K562 (cell line): ENCODE results near the gene RFC2. TPM values are rescaled to one million over a fixed set of nuclear protein-coding genes. Genes with fewer than 3 reads are reported as not detected.
A peak's percentile ranks its signal among the peaks of the same experiment; 100 is the strongest.

Experiments used
- ATAC-seq: fragments of 200-7000 bp; cut with Tn5 transposase; 3 replicates; pipeline ENCODE4 v1.9.1; 2020; ENCODE audit warnings: moderate library complexity
- BruUV-seq: library from RNA; stranded (reverse); fragments of 400-500 nt; replicated peaks from 2 replicates; lab custom pipeline; 2021; lab: Mats Ljungman, UMichigan
- CTCF ChIA-PET: fragments of 300-600 bp; formaldehyde crosslinking; extraction: SDS; loops from one replicate; lab custom pipeline; 2021; ENCODE audit warnings: low intra/inter-chr PET ratio; lab: Yijun Ruan, JAX
- POLR2A ChIA-PET: fragments of 300-600, 350-650 bp; sonication (Branson Sonifier 250); formaldehyde crosslinking; extraction: SDS; loops from one replicate; lab custom pipeline; 2021; ENCODE audit warnings: antibody characterized with exemption, inconsistent platforms; lab: Yijun Ruan, JAX
- DNase-seq, 4 experiments: peaks; one replicate each; pipeline versions ENCODE4 v3.0.0 to v3.0.0-alpha.2; 2011 to 2018; ENCODE audit warnings: low spot score in 3 of 4, mixed read lengths in 3 of 4; ENCODE audit errors: extremely low read depth in 1 of 4
- FAIRE-seq: peaks from 2 replicates; lab custom pipeline; 2011; peaks lifted over from hg19 to GRCh38; lab: Jason Lieb, UNC
- H2AFZ ChIP-seq: 2 replicates; pipeline ENCODE4 v1.6.0; 2011; ENCODE audit warnings: low read depth, low read length, control low read depth, inconsistent platforms
- H3K27ac ChIP-seq: fragments of 200-600 bp; 3 replicates; pipeline ENCODE4 v1.8.0; 2011; ENCODE audit warnings: low read depth, mild to moderate bottlenecking, control low read depth, inconsistent platforms, low read length, moderate library complexity, mixed read lengths; ENCODE audit errors: extremely low read depth
- H3K27me3 ChIP-seq, 2 experiments: fragments of 300-600 bp in 1 of 2; 2 replicates in 1 of 2; 3 replicates in 1 of 2; pipeline versions ENCODE4 v1.6.0 to v1.8.0; 2011; ENCODE audit warnings: inconsistent platforms in 2 of 2, low read length in 2 of 2, mild to moderate bottlenecking in 1 of 2, mixed read lengths in 1 of 2, moderate library complexity in 1 of 2; ENCODE audit not compliant: control insufficient read depth in 2 of 2, insufficient read depth in 2 of 2
- H3K36me3 ChIP-seq: fragments of 300-600 bp; 3 replicates; pipeline ENCODE4 v1.8.0; 2011; ENCODE audit warnings: mild to moderate bottlenecking, low read length, inconsistent platforms; ENCODE audit not compliant: control insufficient read depth, insufficient read depth
- H3K4me1 ChIP-seq, 2 experiments: fragments of 200-600 bp in 1 of 2; replicated peaks in 1 of 2; 2 replicates in 1 of 2; 3 replicates in 1 of 2; pipeline versions ENCODE4 v1.5.1 to v1.8.0; 2011; ENCODE audit warnings: inconsistent platforms in 2 of 2, low read length in 2 of 2, mild to moderate bottlenecking in 1 of 2, mixed read lengths in 1 of 2, moderate library complexity in 1 of 2; ENCODE audit not compliant: control insufficient read depth in 2 of 2, insufficient read depth in 2 of 2
- H3K4me2 ChIP-seq: 2 replicates; pipeline ENCODE4 v1.6.1; 2011; ENCODE audit warnings: low read length, control low read depth, inconsistent platforms, mixed read lengths; ENCODE audit not compliant: insufficient read depth
- H3K4me3 ChIP-seq: fragments of 200-600 bp; sonication (generic), shearing (Covaris generic); 2 replicates; pipeline ENCODE4 v1.5.1; 2016; ENCODE audit warnings: control low read depth, inconsistent platforms
- H3K79me2 ChIP-seq: fragments of 200-600 bp; 3 replicates; pipeline ENCODE4 v1.8.0; 2011; ENCODE audit warnings: low read length, inconsistent platforms; ENCODE audit not compliant: control insufficient read depth, insufficient read depth
- H3K9ac ChIP-seq, 2 experiments: 2 replicates each; pipeline versions ENCODE4 v1.6.0 to v1.6.1; 2011; ENCODE audit warnings: low read depth in 2 of 2, low read length in 2 of 2, control low read depth in 1 of 2, inconsistent platforms in 1 of 2, mild to moderate bottlenecking in 1 of 2, mixed read lengths in 1 of 2; ENCODE audit not compliant: insufficient read depth in 1 of 2
- H3K9me1 ChIP-seq: one replicate; pipeline ENCODE4 v1.6.0; 2011; ENCODE audit warnings: inconsistent platforms, mild to moderate bottlenecking, low read length, moderate library complexity; ENCODE audit not compliant: control insufficient read depth, insufficient read depth
- H3K9me3 ChIP-seq: replicated peaks from 2 replicates; pipeline ENCODE4 v1.5.1; 2011; ENCODE audit warnings: low read depth, low read length, inconsistent platforms; ENCODE audit not compliant: control insufficient read depth, insufficient read depth
- H4K20me1 ChIP-seq: replicated peaks from 2 replicates; pipeline ENCODE4 v1.6.1; 2011; ENCODE audit warnings: low read length, inconsistent platforms, mixed read lengths; ENCODE audit not compliant: control insufficient read depth, insufficient read depth
- ERF ChIP-seq: fragments of 450-650 bp; formaldehyde crosslinking; IDR thresholded peaks from 2 replicates; pipeline ENCODE4 v1.4.0; 2020; ENCODE audit warnings: mild to moderate bottlenecking, mixed read lengths
- ESRRB ChIP-seq: fragments of 250-450 bp; sonication (Bioruptor Pico); IDR thresholded peaks from 2 replicates; pipeline ENCODE4 v1.5.0; 2020; ENCODE audit warnings: mild to moderate bottlenecking, moderate library complexity, borderline replicate concordance
- FOXP1 ChIP-seq: sonication (generic); formaldehyde crosslinking; IDR thresholded peaks from 2 replicates; pipeline ENCODE4 v1.8.0; 2022; ENCODE audit warnings: mild to moderate bottlenecking, missing genetic modification reagents
- FUS ChIP-seq: fragments of 200-400 bp; formaldehyde crosslinking; optimal IDR thresholded peaks from 2 replicates; pipeline ENCODE3; 2017; ENCODE audit warnings: low read depth, low read length
- GTF3C2 ChIP-seq: IDR thresholded peaks from 3 replicates; pipeline ENCODE4 v1.6.1; 2011; ENCODE audit warnings: borderline replicate concordance, mild to moderate bottlenecking, moderate library complexity; ENCODE audit not compliant: insufficient read length; ENCODE audit errors: extremely low read depth
- KDM2B ChIP-seq: fragments of 250-450 bp; sonication (Bioruptor Pico); IDR thresholded peaks from 2 replicates; pipeline ENCODE4 v1.8.0; 2021; ENCODE audit warnings: mild to moderate bottlenecking, moderate library complexity
- MTF1 ChIP-seq: fragments of 250-450 bp; sonication (Bioruptor Pico); IDR thresholded peaks from 2 replicates; pipeline ENCODE4 v1.9.0; 2021; ENCODE audit warnings: moderate library complexity, mild to moderate bottlenecking, inconsistent platforms, borderline replicate concordance
- RAD21 ChIP-seq, 2 experiments: fragments of 250-450 bp in 1 of 2; fragments of 450-650 bp in 1 of 2; sonication (Bioruptor Pico) in 1 of 2; formaldehyde crosslinking in 1 of 2; IDR thresholded peaks in 1 of 2; conservative IDR thresholded peaks in 1 of 2; 2 replicates each; pipeline versions ENCODE4 v1.4.0 to v1.8.0; 2020 to 2022; ENCODE audit warnings: mild to moderate bottlenecking in 2 of 2, moderate library complexity in 1 of 2
- SIN3A ChIP-seq, 2 experiments: fragments of 150-350 bp in 1 of 2; IDR thresholded peaks; 2 replicates each; pipeline ENCODE4 v1.6.1; 2011 to 2016; ENCODE audit warnings: borderline replicate concordance in 2 of 2, low read depth in 2 of 2, low read length in 2 of 2, mild to moderate bottlenecking in 2 of 2, moderate library complexity in 2 of 2; ENCODE audit not compliant: control insufficient read depth in 1 of 2
- SMAD1 ChIP-seq: fragments of 150-350 bp; IDR thresholded peaks from 2 replicates; pipeline ENCODE4 v1.6.1; 2014; ENCODE audit warnings: low read length, low read depth; ENCODE audit not compliant: partially characterized antibody
- THRAP3 ChIP-seq: fragments of 450-650 bp; IDR thresholded peaks from 2 replicates; pipeline ENCODE4 v1.6.1; 2016; ENCODE audit warnings: mild to moderate bottlenecking, inconsistent platforms, borderline replicate concordance
- ZNF184 ChIP-seq: sonication (generic); formaldehyde crosslinking; IDR thresholded peaks from 2 replicates; pipeline ENCODE4 v1.5.0; 2020; ENCODE audit warnings: missing genetic modification reagents
- WGBS: fragments of 100-300 bp; shearing (Covaris generic); methylation state at CpG from one replicate; pipeline ENCODE4 v1.1.6; 2016; ENCODE audit warnings: low coverage, mixed read lengths; ENCODE audit not compliant: insufficient coverage; ENCODE audit errors: missing lambda C conversion rate; 5-methylcytosine and 5-hydroxymethylcytosine counted together
- in situ Hi-C: fragments of 300-500 bp; cut with MboI; formaldehyde crosslinking; loops from 4 replicates; pipeline ENCODE4 v1.15.0; 2018; ENCODE audit warnings: inconsistent platforms, mixed read lengths
- intact Hi-C: fragments of 100-400 bp; cut with micrococcal nuclease; formaldehyde crosslinking; loops from 2 replicates; pipeline ENCODE4 v1.14.2; 2022
- polyA plus RNA-seq, 8 experiments: library from polyadenylated mRNA; depleted of rRNA in 4 of 8; stranded (reverse) in 5 of 8; unstranded in 3 of 8; fragments of >200 nt; fragmentation: Nextera tagmentation in 2 of 8; fragmentation: Illumina TruSeq in 1 of 8; extraction: Ambion mirVana in 2 of 8; extraction: Trizol in 1 of 8; gene quantifications; 2 replicates each; pipeline versions ENCODE4 v1.2.1 to v1.2.3, GENCODE V29; 2011 to 2014; ENCODE audit warnings: inconsistent platforms in 1 of 8, missing spikeins in 1 of 8
- total RNA-seq, 7 experiments: library from RNA; depleted of rRNA in 6 of 7; stranded (reverse); fragments of >200 nt in 6 of 7; fragmentation: Illumina TruSeq in 2 of 7; extraction: Trizol in 2 of 7; gene quantifications; 2 replicates each; pipeline versions ENCODE4 v1.2.1 to v1.2.3, GENCODE V29; 2011 to 2021; ENCODE audit warnings: low replicate concordance in 1 of 7

Gene RFC2
- total and polyA plus RNA-seq, 9 of the 15 experiments (the other 6 are each of a cell fraction or from before 2014, with no cell fraction given) = 32.5 to 161 (median 102) TPM

GRCh38 chr7:74236284-74236683 is 17.9 kb downstream of the RFC2 start:
- Histone ChIP-seq H3K9me1 (no peaks in the 10 kb centered on the region), H3K4me3 (no peak overlapping the region), H3K36me3 (peaks cover 95% of the 10 kb centered on the region), H3K4me2 (no peak overlapping the region), H3K9ac (no peak overlapping the region), H3K27me3 (no peaks in the 10 kb centered on the region), H4K20me1 (peaks cover 20% of the 10 kb centered on the region; the same call in 1 of the 2 replicates), H2AFZ (no peak overlapping the region), H3K4me1 (peaks cover 0 to 9% of the 10 kb centered on the region in 2 experiments; a peak in 4 of 5 replicates), H3K27ac (peak overlapping the region; percentile 23; the same call in 1 of the 3 replicates), H3K79me2 (no peaks in the 10 kb centered on the region), H3K9me3 (no peaks in the 10 kb centered on the region)
- 98% methylated on average over 3 of the region's 3 CpGs for WGBS
- BruUV-seq = no TSS peak
- FAIRE-seq (no peak), DNase-seq (peak in 2 of 4 experiments; percentile 10 to 22), ATAC-seq (no peak; the same call in 2 of the 3 replicates)
- no peak for TF ChIP-seq FUS
- no peak for TF ChIP-seq ZNF184 (CRISPR knock-in tag)
- no peak for TF ChIP-seq SIN3A (IDR thresholded peaks at IDR 0.05; ENCODE audit: borderline replicate concordance in 2 of 2, control insufficient read depth in 1 of 2, low read depth in 2 of 2, low read length in 2 of 2)
- TF ChIP-seq KDM2B = no peak
- TF ChIP-seq RAD21 (CRISPR knock-in tag; conservative IDR thresholded peaks at IDR 0.05 in 1 of 2, IDR thresholded peaks at IDR 0.05 in 1 of 2) = no peak
- no peak for TF ChIP-seq ERF (CRISPR knock-in tag)
- no peak for TF ChIP-seq THRAP3
- no peak for TF ChIP-seq FOXP1 (CRISPR knock-in tag)
- no peak for TF ChIP-seq MTF1 (CRISPR knock-in tag)
- no peak for TF ChIP-seq SMAD1
- no peak for TF ChIP-seq ESRRB
- no peak for TF ChIP-seq GTF3C2
- in situ Hi-C loops (no loop called here), intact Hi-C loops (no loop called here)
- ChIA-PET POLR2A (interaction anchor here (0.6 to 1.9 kb wide), 4 partner anchors 9 to 489 kb away, joined by 3 to 5 read pairs (median 5); no protein-coding TSS in a partner anchor), CTCF (no interaction called here)
